VCaP (cell line): Measurements from ENCODE around the gene CLIP1.
"Not testable (repeated sequence)": the region's sequence is repeated elsewhere in the genome, so short reads cannot be mapped to it uniquely, and the experiment has no call there.

Experiments
- H3K27ac ChIP-seq: fragments of 450-650 bp; 2 replicates; pipeline ENCODE4 v1.5.1; 2017
- CTCF ChIP-seq: fragments of 450-650 bp; conservative IDR thresholded peaks from 2 replicates; pipeline ENCODE4 v1.5.1; 2017; ENCODE audit warnings: mild to moderate bottlenecking, moderate library complexity

The CLIP1 gene

GRCh38 chr12:122266230-122266901 is 156.1 kb downstream of the CLIP1 start, which contains the start of gene VPS33A:
TSS of gene VPS33A (minus strand) at chr12:122266494. CDS start at chr12:122266408, 86 bp downstream.
- H3K27ac ChIP-seq = peak within 1 kb of the TSS; percentile 91
- no peak for TF ChIP-seq CTCF

GRCh38 chr12:122265886-122266229 is 156.6 kb downstream of the CLIP1 start:
- H3K27ac ChIP-seq = peak overlapping the region; percentile 91
- no peak for TF ChIP-seq CTCF

- no peak for TF ChIP-seq CTCF
- peak overlapping the region; percentile 91 for H3K27ac ChIP-seq
Measured at GRCh38 chr12:122265476-122265875, 157.0 kb downstream of the CLIP1 start.

- not testable (repeated sequence) for H3K27ac ChIP-seq
Measured at GRCh38 chr12:122260735-122261134, 161.7 kb downstream of the CLIP1 start.

GRCh38 chr12:122258939-122259338 is 163.5 kb downstream of the CLIP1 start:
- H3K27ac ChIP-seq = not testable (repeated sequence)

- H3K27ac ChIP-seq = not testable (repeated sequence)
Measured at GRCh38 chr12:122258462-122258861, 164.0 kb downstream of the CLIP1 start.

- no peak overlapping the region for H3K27ac ChIP-seq
- TF ChIP-seq CTCF = no peak
Measured at GRCh38 chr12:122250536-122250935, 171.9 kb downstream of the CLIP1 start.

GRCh38 chr12:122250047-122250446 is 172.4 kb downstream of the CLIP1 start:
- TF ChIP-seq CTCF = no peak
- H3K27ac ChIP-seq = no peak overlapping the region

- H3K27ac ChIP-seq = no peak overlapping the region
- TF ChIP-seq CTCF = no peak
Measured at GRCh38 chr12:122245553-122245952, 176.9 kb downstream of the CLIP1 start.
